Esophagus muscularis mucosa (tissue), 4 donors: ENCODE results near the gene SUGP1.

Source experiments
- CTCF ChIP-seq, 3 experiments: fragments of 200-600 bp in 2 of 3; fragments of 450-650 bp in 1 of 3; sonication (generic) in 2 of 3; IDR thresholded peaks; one replicate each; pipeline ENCODE4 v1.5.1; 2017 to 2019; ENCODE audit warnings: antibody characterized with exemption in 3 of 3, mild to moderate bottlenecking in 2 of 3, moderate library complexity in 1 of 3
- EP300 ChIP-seq: sonication (generic); formaldehyde crosslinking; IDR thresholded peaks from one replicate; pipeline ENCODE4 v1.6.1; 2017; ENCODE audit warnings: antibody characterized with exemption
- POLR2A ChIP-seq: fragments of 450-650 bp; IDR thresholded peaks from one replicate; pipeline ENCODE4 v1.6.1; 2017; ENCODE audit warnings: antibody characterized with exemption, moderate library complexity, mild to moderate bottlenecking, low read depth

- TF ChIP-seq POLR2A (no peak), CTCF (IDR thresholded peaks at IDR 0.05) (no peak), EP300 (no peak)
Measured at GRCh38 chr19:19256072-19256969, 64.0 kb downstream of the SUGP1 start.
